Keratinocyte (primary cell): ENCODE data around the gene GSTM5. TPM values are rescaled to one million over a fixed set of nuclear protein-coding genes. Genes with fewer than 3 reads are reported as not detected.

Experiments used
- DNase-seq: peaks from one replicate; pipeline ENCODE4 v3.0.0-alpha.2; 2011; ENCODE audit warnings: low read depth, missing footprints, low spot score
- FAIRE-seq: peaks from 2 replicates; lab custom pipeline; 2011; peaks lifted over from hg19 to GRCh38; lab: Jason Lieb, UNC
- H2AFZ ChIP-seq: 2 replicates; pipeline ENCODE4 v1.6.0; 2012; ENCODE audit warnings: low read length, control low read depth, inconsistent platforms; ENCODE audit not compliant: control insufficient read depth
- H3K27ac ChIP-seq: 2 replicates; pipeline ENCODE4 v1.5.1; 2011; ENCODE audit warnings: low read length; ENCODE audit not compliant: control insufficient read depth, insufficient read depth
- H3K27me3 ChIP-seq: 3 replicates; pipeline ENCODE4 v1.6.0; 2011; ENCODE audit warnings: low read length; ENCODE audit not compliant: control insufficient read depth, insufficient read depth; ENCODE audit errors: extremely low read depth
- H3K36me3 ChIP-seq, 2 experiments: 2 replicates in 1 of 2; 3 replicates in 1 of 2; pipeline ENCODE4 v1.5.1; 2011; ENCODE audit warnings: low read length in 2 of 2, mild to moderate bottlenecking in 1 of 2; ENCODE audit not compliant: control insufficient read depth in 2 of 2, insufficient read depth in 2 of 2; ENCODE audit errors: extremely low read depth in 1 of 2
- H3K4me1 ChIP-seq: 3 replicates; pipeline ENCODE4 v1.5.1; 2011; ENCODE audit warnings: low read length; ENCODE audit not compliant: control insufficient read depth, insufficient read depth; ENCODE audit errors: extremely low read depth
- H3K4me2 ChIP-seq: 3 replicates; pipeline ENCODE4 v1.6.0; 2011; ENCODE audit warnings: low read depth, low read length; ENCODE audit not compliant: control insufficient read depth, insufficient read depth; ENCODE audit errors: extremely low read depth
- H3K4me3 ChIP-seq, 3 experiments: fragments of 200-600 bp in 1 of 3; sonication (generic) in 1 of 3; 2 replicates in 2 of 3; 3 replicates in 1 of 3; pipeline ENCODE4 v1.5.1; 2011 to 2016; ENCODE audit warnings: low read length in 3 of 3, mild to moderate bottlenecking in 3 of 3, control low read depth in 2 of 3, inconsistent platforms in 1 of 3, low read depth in 1 of 3, mixed read lengths in 1 of 3, mixed run types in 1 of 3, moderate library complexity in 1 of 3; ENCODE audit not compliant: control insufficient read depth in 2 of 3, insufficient read depth in 2 of 3; ENCODE audit errors: extremely low read depth in 1 of 3
- H3K79me2 ChIP-seq: 2 replicates; pipeline ENCODE4 v1.6.0; 2012; ENCODE audit warnings: low read length; ENCODE audit not compliant: control insufficient read depth, insufficient read depth
- H3K9ac ChIP-seq: 3 replicates; pipeline ENCODE4 v1.6.0; 2011; ENCODE audit warnings: low read length; ENCODE audit not compliant: control insufficient read depth, insufficient read depth; ENCODE audit errors: extremely low read depth
- H3K9me1 ChIP-seq: 3 replicates; pipeline ENCODE4 v1.6.0; 2011; ENCODE audit warnings: low read length; ENCODE audit not compliant: control insufficient read depth, insufficient read depth; ENCODE audit errors: extremely low read depth
- H3K9me3 ChIP-seq: 2 replicates; pipeline ENCODE4 v1.5.1; 2012; ENCODE audit warnings: low read depth, low read length; ENCODE audit not compliant: control insufficient read depth
- H4K20me1 ChIP-seq: 3 replicates; pipeline ENCODE4 v1.6.0; 2011; ENCODE audit warnings: low read length; ENCODE audit not compliant: control insufficient read depth, insufficient read depth; ENCODE audit errors: extremely low read depth
- CTCF ChIP-seq, 3 experiments: IDR thresholded peaks in 1 of 3; conservative IDR thresholded peaks in 1 of 3; optimal IDR thresholded peaks in 1 of 3; 2 replicates in 2 of 3; 3 replicates in 1 of 3; pipeline versions ENCODE3 to v1.5.1; 2011; ENCODE audit warnings: low read length in 3 of 3, mild to moderate bottlenecking in 3 of 3, moderate library complexity in 2 of 3, control low read depth in 1 of 3, inconsistent platforms in 1 of 3; ENCODE audit not compliant: insufficient read depth in 2 of 3; ENCODE audit errors: extremely low read depth in 1 of 3
- EZH2 ChIP-seq: IDR thresholded peaks from one replicate; pipeline ENCODE4 v1.6.1; 2012; ENCODE audit warnings: inconsistent platforms, mild to moderate bottlenecking, low read length, moderate library complexity
- dilution Hi-C: fragments of 300-500 bp; cut with MboI; formaldehyde crosslinking; loops from one replicate; pipeline ENCODE4 v1.7.0; 2020; ENCODE audit warnings: low sequenced_read_pairs; ENCODE audit not compliant: extremely low pct_ligation_motif_present
- polyA plus RNA-seq, 5 experiments: library from polyadenylated mRNA; depleted of rRNA in 3 of 5; stranded (reverse) in 3 of 5; stranded (forward) in 1 of 5; unstranded in 1 of 5; fragments of >200 nt; gene quantifications; 1 replicate in 1 of 5; 2 replicates in 3 of 5; 3 replicates in 1 of 5; pipeline versions ENCODE4 v1.2.1 to v1.2.3, GENCODE V29; 2011 to 2012; ENCODE audit warnings: missing spikeins in 2 of 5, low read depth in 1 of 5, low replicate concordance in 1 of 5

The GSTM5 gene
- polyA plus RNA-seq, 1 donor (not counting 4 experiments of a cell fraction or from before 2014, with no cell fraction given), result not detected

- H3K36me3 ChIP-seq, result no peaks in the 10 kb centered on the region
- no peaks in the 10 kb centered on the region for H3K79me2 ChIP-seq
- H3K27me3 ChIP-seq, result no peaks in the 10 kb centered on the region
- H3K9me3 ChIP-seq, result no peaks in the 10 kb centered on the region
- H4K20me1 ChIP-seq, result no peaks in the 10 kb centered on the region
- H3K9ac ChIP-seq, result no peak overlapping the region
- dilution Hi-C loops, result no loop called here
- H3K27ac ChIP-seq, result no peak overlapping the region
- TF ChIP-seq CTCF (optimal IDR thresholded peaks at IDR 0.05 in 1 of 3, IDR thresholded peaks at IDR 0.05 in 1 of 3, conservative IDR thresholded peaks at IDR 0.05 in 1 of 3; ENCODE audit: extremely low read depth in 1 of 3, insufficient read depth in 2 of 3, low read length in 3 of 3) (no peak), EZH2 (no peak)
- DNase-seq (no peak), FAIRE-seq (no peak)
- H2AFZ ChIP-seq, result no peak overlapping the region
- no peak overlapping the region for H3K4me2 ChIP-seq
- H3K9me1 ChIP-seq, result no peaks in the 10 kb centered on the region
- H3K4me3 ChIP-seq, result no peak overlapping the region
- H3K4me1 ChIP-seq, result no peaks in the 10 kb centered on the region
Observed at GRCh38 chr1:109730666-109731065, 18.6 kb downstream of the GSTM5 start.

- Histone ChIP-seq H4K20me1 (no peaks in the 10 kb centered on the region), H3K9ac (no peak overlapping the region), H2AFZ (no peak overlapping the region), H3K27me3 (no peaks in the 10 kb centered on the region), H3K9me1 (no peaks in the 10 kb centered on the region), H3K79me2 (no peaks in the 10 kb centered on the region), H3K9me3 (no peaks in the 10 kb centered on the region), H3K27ac (no peak overlapping the region), H3K4me3 (no peak overlapping the region), H3K4me2 (no peak overlapping the region), H3K36me3 (peaks cover 0 to 3% of the 10 kb centered on the region in 2 experiments), H3K4me1 (no peaks in the 10 kb centered on the region)
- dilution Hi-C loops, result no loop called here
- FAIRE-seq, result no peak
- no peak for DNase-seq
- TF ChIP-seq EZH2, result no peak
- no peak for TF ChIP-seq CTCF (optimal IDR thresholded peaks at IDR 0.05 in 1 of 3, IDR thresholded peaks at IDR 0.05 in 1 of 3, conservative IDR thresholded peaks at IDR 0.05 in 1 of 3; ENCODE audit: extremely low read depth in 1 of 3, insufficient read depth in 2 of 3, low read length in 3 of 3)
Observed at GRCh38 chr1:109732390-109732881, 20.4 kb downstream of the GSTM5 start.
